ENCODE data around the gene CKAP5. TPM values are rescaled to one million over a fixed set of nuclear protein-coding genes. Genes with fewer than 3 reads are reported as not detected.

The CKAP5 gene
- polyA plus RNA-seq, 1 donor (not counting 4 experiments of a cell fraction or from before 2014, with no cell fraction given), result 96.4 TPM

DNA sequence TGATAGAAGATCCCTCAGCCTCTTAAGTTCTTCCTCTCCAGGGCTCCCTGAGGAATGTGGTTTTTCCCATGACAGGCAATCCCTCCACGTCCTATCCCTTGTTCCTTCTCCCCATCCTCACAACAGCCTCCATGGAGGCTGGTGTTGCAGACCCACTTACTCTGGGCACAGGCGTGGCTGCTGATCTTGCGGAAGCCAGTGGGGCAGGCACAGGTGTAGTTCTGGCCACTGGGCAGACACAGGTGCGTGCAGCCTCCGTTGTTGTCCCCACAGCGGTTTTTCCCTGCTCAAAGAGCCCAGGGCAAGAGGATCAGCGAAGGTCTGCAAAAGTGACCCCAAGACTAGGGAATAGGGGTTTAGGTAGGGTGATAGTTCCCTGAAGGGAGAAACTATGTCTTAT, 43.2 kb upstream of the CKAP5 start:
- H3K36me3 ChIP-seq (ENCODE audit: control insufficient read depth in 2 of 2, extremely low read depth in 1 of 2, insufficient read depth in 2 of 2, low read length in 2 of 2), result peaks cover 3 to 10% of the 10 kb centered on the region in 2 experiments
- no peaks in the 10 kb centered on the region for H3K27me3 ChIP-seq (ENCODE audit: control insufficient read depth, extremely low read depth, insufficient read depth, low read length)
- dilution Hi-C loops (cut with MboI; ENCODE audit: extremely low pct_ligation_motif_present, low sequenced_read_pairs), result no loop called here
- H3K4me2 ChIP-seq (ENCODE audit: control insufficient read depth, extremely low read depth, insufficient read depth, low read depth, low read length), result no peak overlapping the region
- no peak for TF ChIP-seq EZH2 (IDR thresholded peaks at IDR 0.05; ENCODE audit: low read length)
- TF ChIP-seq CTCF (optimal IDR thresholded peaks at IDR 0.05 in 1 of 3, IDR thresholded peaks at IDR 0.05 in 1 of 3, conservative IDR thresholded peaks at IDR 0.05 in 1 of 3; ENCODE audit: extremely low read depth in 1 of 3, insufficient read depth in 2 of 3, low read length in 3 of 3), result no peak
- no peaks in the 10 kb centered on the region for H3K4me1 ChIP-seq (ENCODE audit: control insufficient read depth, extremely low read depth, insufficient read depth, low read length)
- H2AFZ ChIP-seq (ENCODE audit: control insufficient read depth, low read length), result no peak overlapping the region
- H3K4me3 ChIP-seq (ENCODE audit: control insufficient read depth in 2 of 3, extremely low read depth in 1 of 3, insufficient read depth in 2 of 3, low read depth in 1 of 3, low read length in 3 of 3), result no peak overlapping the region
- H3K9me3 ChIP-seq (ENCODE audit: control insufficient read depth, low read depth, low read length), result no peaks in the 10 kb centered on the region
- H3K9me1 ChIP-seq (ENCODE audit: control insufficient read depth, extremely low read depth, insufficient read depth, low read length), result no peaks in the 10 kb centered on the region
- no peak overlapping the region for H3K27ac ChIP-seq (ENCODE audit: control insufficient read depth, insufficient read depth, low read length)
- H4K20me1 ChIP-seq (ENCODE audit: control insufficient read depth, extremely low read depth, insufficient read depth, low read length), result no peaks in the 10 kb centered on the region
- DNase-seq (ENCODE audit: low read depth, low spot score) (no peak), FAIRE-seq (no peak)
- no peaks in the 10 kb centered on the region for H3K79me2 ChIP-seq (ENCODE audit: control insufficient read depth, insufficient read depth, low read length)
- no peak overlapping the region for H3K9ac ChIP-seq (ENCODE audit: control insufficient read depth, extremely low read depth, insufficient read depth, low read length)

DNA sequence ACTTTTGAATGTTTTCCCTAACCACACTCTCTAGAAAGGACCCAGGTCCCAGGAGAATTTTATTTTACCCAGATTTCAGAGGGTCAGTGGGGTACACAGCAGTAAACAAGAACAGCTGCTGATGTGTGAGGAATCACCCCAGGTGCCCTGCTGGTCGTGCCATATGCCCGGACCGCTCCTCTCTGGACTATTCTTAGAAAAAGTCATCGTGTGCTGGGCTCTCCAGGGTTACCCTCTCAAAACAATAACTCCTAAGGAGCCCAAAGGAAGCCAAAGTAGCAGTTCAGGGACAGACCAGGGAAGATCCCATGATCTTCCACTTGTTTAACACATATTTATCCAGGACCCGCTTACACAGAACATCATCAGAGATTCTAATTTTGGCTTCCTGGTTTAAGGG, 42.6 kb upstream of the CKAP5 start:
- no peak for DNase-seq (ENCODE audit: low read depth, low spot score)
- Histone ChIP-seq H3K9me1 (ENCODE audit: control insufficient read depth, extremely low read depth, insufficient read depth, low read length) (no peaks in the 10 kb centered on the region), H3K4me3 (ENCODE audit: control insufficient read depth in 2 of 3, extremely low read depth in 1 of 3, insufficient read depth in 2 of 3, low read depth in 1 of 3, low read length in 3 of 3) (no peak overlapping the region), H3K36me3 (ENCODE audit: control insufficient read depth in 2 of 2, extremely low read depth in 1 of 2, insufficient read depth in 2 of 2, low read length in 2 of 2) (peaks cover 4 to 10% of the 10 kb centered on the region in 2 experiments), H3K9me3 (ENCODE audit: control insufficient read depth, low read depth, low read length) (no peaks in the 10 kb centered on the region), H4K20me1 (ENCODE audit: control insufficient read depth, extremely low read depth, insufficient read depth, low read length) (no peaks in the 10 kb centered on the region), H3K4me2 (ENCODE audit: control insufficient read depth, extremely low read depth, insufficient read depth, low read depth, low read length) (no peak overlapping the region), H2AFZ (ENCODE audit: control insufficient read depth, low read length) (no peak overlapping the region), H3K27ac (ENCODE audit: control insufficient read depth, insufficient read depth, low read length) (no peak overlapping the region), H3K27me3 (ENCODE audit: control insufficient read depth, extremely low read depth, insufficient read depth, low read length) (no peaks in the 10 kb centered on the region), H3K4me1 (ENCODE audit: control insufficient read depth, extremely low read depth, insufficient read depth, low read length) (no peaks in the 10 kb centered on the region), H3K79me2 (ENCODE audit: control insufficient read depth, insufficient read depth, low read length) (no peaks in the 10 kb centered on the region), H3K9ac (ENCODE audit: control insufficient read depth, extremely low read depth, insufficient read depth, low read length) (no peak overlapping the region)
- no peak for FAIRE-seq
- no peak for TF ChIP-seq EZH2 (IDR thresholded peaks at IDR 0.05; ENCODE audit: low read length)
- no peak for TF ChIP-seq CTCF (optimal IDR thresholded peaks at IDR 0.05 in 1 of 3, IDR thresholded peaks at IDR 0.05 in 1 of 3, conservative IDR thresholded peaks at IDR 0.05 in 1 of 3; ENCODE audit: extremely low read depth in 1 of 3, insufficient read depth in 2 of 3, low read length in 3 of 3)
- dilution Hi-C loops (cut with MboI; ENCODE audit: extremely low pct_ligation_motif_present, low sequenced_read_pairs), result no loop called here
